Endothelial cell of umbilical vein (primary cell): ENCODE data around the gene CPED1.

Source experiments
- CTCF ChIP-seq, 2 donors: IDR thresholded peaks; 1 replicate in 1 of 2; 2 replicates in 1 of 2; pipeline ENCODE4 v1.5.1; 2011; ENCODE audit warnings: low read length in 2 of 2, mild to moderate bottlenecking in 2 of 2, moderate library complexity in 2 of 2, control low read depth in 1 of 2, inconsistent platforms in 1 of 2, low read depth in 1 of 2; ENCODE audit not compliant: insufficient read depth in 1 of 2; ENCODE audit errors: extremely low read depth in 1 of 2
- EZH2 ChIP-seq: IDR thresholded peaks from 2 replicates; pipeline ENCODE4 v1.6.1; 2012; ENCODE audit warnings: borderline replicate concordance, low read depth, mild to moderate bottlenecking, moderate library complexity, low read length, inconsistent platforms; ENCODE audit not compliant: severe bottlenecking
- POLR2A ChIP-seq: IDR thresholded peaks from 2 replicates; pipeline ENCODE4 v1.6.1; 2012; ENCODE audit warnings: low read depth, mild to moderate bottlenecking, control low read depth, low read length
- POLR2AphosphoS5 ChIP-seq: IDR thresholded peaks from 2 replicates; pipeline ENCODE4 v1.6.1; 2012; ENCODE audit warnings: low read depth, mild to moderate bottlenecking, control low read depth, low read length, moderate library complexity; ENCODE audit not compliant: insufficient read depth
- TF ChIP-seq, protein P1 (sequence below): IDR thresholded peaks from 2 replicates; pipeline ENCODE4 v1.6.1; 2011; ENCODE audit not compliant: insufficient read depth, insufficient read length

- no peak for TF ChIP-seq CTCF (IDR thresholded peaks at IDR 0.05; ENCODE audit: extremely low read depth in 1 of 2, insufficient read depth in 1 of 2, low read depth in 1 of 2, low read length in 2 of 2)
- TF ChIP-seq, protein P1, sequence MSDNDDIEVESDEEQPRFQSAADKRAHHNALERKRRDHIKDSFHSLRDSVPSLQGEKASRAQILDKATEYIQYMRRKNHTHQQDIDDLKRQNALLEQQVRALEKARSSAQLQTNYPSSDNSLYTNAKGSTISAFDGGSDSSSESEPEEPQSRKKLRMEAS: no peak
- TF ChIP-seq EZH2: no peak
- no peak for TF ChIP-seq POLR2AphosphoS5
- TF ChIP-seq POLR2A: no peak
Measured at GRCh38 chr7:120947980-120948379, 40.5 kb upstream of the CPED1 start.
